ENCODE data around the gene TBC1D5.

DNA sequence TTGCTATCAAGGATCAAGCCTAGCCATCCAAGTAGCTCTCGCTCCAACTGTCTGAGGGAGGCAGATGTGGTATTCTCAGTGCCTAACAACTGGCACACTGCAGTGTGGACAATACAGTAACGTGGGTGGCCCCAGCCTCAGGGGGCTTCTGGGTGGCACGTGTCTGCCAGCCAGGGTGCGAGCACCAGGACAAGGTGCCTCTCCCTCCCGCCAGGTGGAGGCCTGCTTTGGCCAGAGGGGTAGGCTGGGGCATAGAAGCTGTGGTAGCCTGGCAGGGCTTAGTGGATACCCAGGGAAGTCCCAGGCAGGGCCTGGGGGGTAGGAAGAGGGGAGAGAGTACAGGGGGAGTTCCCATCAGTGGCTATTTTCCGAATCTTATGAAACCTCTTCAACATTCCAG lies 623.7 kb downstream of the TBC1D5 start:
- TF ChIP-seq CTCF (conservative IDR thresholded peaks at IDR 0.05 in 1 of 2, IDR thresholded peaks at IDR 0.05 in 1 of 2; ENCODE audit: extremely low read depth in 1 of 2, insufficient read depth in 1 of 2, low read depth in 1 of 2, low read length in 2 of 2): no peak
- no peak for TF ChIP-seq EZH2 (IDR thresholded peaks at IDR 0.05; ENCODE audit: borderline replicate concordance, low read length)

All from mammary epithelial cell (primary cell).